Tibial nerve (tissue), 4 donors: ENCODE data around the gene NOS1. TPM values are rescaled to one million over a fixed set of nuclear protein-coding genes. Genes with fewer than 3 reads are reported as not detected.

ENCODE experiments used
- DNase-seq, 2 donors: peaks; one replicate each; pipeline ENCODE4 v3.0.0-alpha.2; 2019; ENCODE audit warnings: low spot score in 2 of 2
- H3K27ac ChIP-seq, 4 donors: fragments of 200-600 bp; sonication (generic) in 3 of 4; one replicate each; pipeline ENCODE4 v1.5.1; 2017 to 2019; ENCODE audit warnings: mild to moderate bottlenecking in 1 of 4
- H3K27me3 ChIP-seq, 2 donors: fragments of 200-600 bp; sonication (generic) in 1 of 2; one replicate each; pipeline versions ENCODE4 v1.5.1 to v1.6.0; 2017 to 2019
- H3K36me3 ChIP-seq, 3 donors: fragments of 200-600 bp; sonication (generic); one replicate each; pipeline ENCODE4 v1.5.1; 2018 to 2019
- H3K4me1 ChIP-seq, 4 donors: fragments of 200-600 bp; sonication (generic) in 3 of 4; one replicate each; pipeline ENCODE4 v1.5.1; 2017 to 2019
- H3K4me3 ChIP-seq, 4 donors: fragments of 200-600 bp; sonication (generic) in 3 of 4; one replicate each; pipeline ENCODE4 v1.5.1; 2017 to 2019; ENCODE audit warnings: mild to moderate bottlenecking in 1 of 4, moderate library complexity in 1 of 4
- H3K9me3 ChIP-seq, 4 donors: fragments of 200-600 bp; sonication (generic) in 3 of 4; one replicate each; pipeline ENCODE4 v1.5.1; 2017 to 2019
- EP300 ChIP-seq, 2 donors: sonication (generic); formaldehyde crosslinking; IDR thresholded peaks; one replicate each; pipeline ENCODE4 v1.6.1; 2017; ENCODE audit warnings: antibody characterized with exemption in 2 of 2, mild to moderate bottlenecking in 1 of 2
- POLR2A ChIP-seq, 2 donors: fragments of 450-650 bp; IDR thresholded peaks; one replicate each; pipeline ENCODE4 v1.6.1; 2017; ENCODE audit warnings: antibody characterized with exemption in 2 of 2, mild to moderate bottlenecking in 2 of 2, moderate library complexity in 2 of 2
- WGBS, 2 donors: methylation state at CpG; one replicate each; pipeline ENCODE4 v1.1.5; 2018; 5-methylcytosine and 5-hydroxymethylcytosine counted together
- total RNA-seq, 4 donors: library from RNA; depleted of rRNA; stranded (reverse); fragments of >200 nt; gene quantifications; one replicate each; pipeline ENCODE4 v1.1.0, GENCODE V29; 2016
- TF ChIP-seq, protein P1 (sequence below), 5 experiments: fragments of 200-600 bp in 3 of 5; fragments of 450-650 bp in 2 of 5; sonication (generic) in 3 of 5; IDR thresholded peaks; one replicate each; pipeline ENCODE4 v1.5.1; 2016 to 2019; ENCODE audit warnings: antibody characterized with exemption in 5 of 5, mild to moderate bottlenecking in 3 of 5, moderate library complexity in 2 of 5

Gene NOS1
- total RNA-seq, 4 donors from 2014 or later: 6.9 to 32.4 (median 28.1) TPM

DNA sequence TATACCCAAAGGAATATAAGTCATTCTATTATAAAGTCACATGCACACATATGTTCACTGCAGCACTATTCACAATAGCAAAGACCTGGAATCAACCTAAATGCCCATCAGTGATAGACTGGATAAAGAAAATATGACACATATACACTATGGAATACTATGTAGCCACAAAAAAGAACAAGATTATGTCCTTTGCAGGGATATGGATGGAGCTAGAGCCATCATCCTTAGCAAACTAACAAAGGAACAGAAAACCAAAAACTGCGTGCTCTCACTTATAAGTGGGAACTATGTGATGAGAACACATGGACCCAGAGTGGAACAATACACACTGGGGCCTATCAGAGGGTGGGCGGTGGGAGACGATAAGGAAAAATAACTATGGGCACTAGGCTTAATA is 192.4 kb downstream of the NOS1 start:
- TF ChIP-seq, protein P1, sequence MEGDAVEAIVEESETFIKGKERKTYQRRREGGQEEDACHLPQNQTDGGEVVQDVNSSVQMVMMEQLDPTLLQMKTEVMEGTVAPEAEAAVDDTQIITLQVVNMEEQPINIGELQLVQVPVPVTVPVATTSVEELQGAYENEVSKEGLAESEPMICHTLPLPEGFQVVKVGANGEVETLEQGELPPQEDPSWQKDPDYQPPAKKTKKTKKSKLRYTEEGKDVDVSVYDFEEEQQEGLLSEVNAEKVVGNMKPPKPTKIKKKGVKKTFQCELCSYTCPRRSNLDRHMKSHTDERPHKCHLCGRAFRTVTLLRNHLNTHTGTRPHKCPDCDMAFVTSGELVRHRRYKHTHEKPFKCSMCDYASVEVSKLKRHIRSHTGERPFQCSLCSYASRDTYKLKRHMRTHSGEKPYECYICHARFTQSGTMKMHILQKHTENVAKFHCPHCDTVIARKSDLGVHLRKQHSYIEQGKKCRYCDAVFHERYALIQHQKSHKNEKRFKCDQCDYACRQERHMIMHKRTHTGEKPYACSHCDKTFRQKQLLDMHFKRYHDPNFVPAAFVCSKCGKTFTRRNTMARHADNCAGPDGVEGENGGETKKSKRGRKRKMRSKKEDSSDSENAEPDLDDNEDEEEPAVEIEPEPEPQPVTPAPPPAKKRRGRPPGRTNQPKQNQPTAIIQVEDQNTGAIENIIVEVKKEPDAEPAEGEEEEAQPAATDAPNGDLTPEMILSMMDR (IDR thresholded peaks at IDR 0.05): no peak
- TF ChIP-seq EP300 (IDR thresholded peaks at IDR 0.05): no peak
- no peak for TF ChIP-seq POLR2A (IDR thresholded peaks at IDR 0.05)
- H3K9me3 ChIP-seq: no peaks in the 10 kb centered on the region
- no peaks in the 10 kb centered on the region for H3K4me1 ChIP-seq
- H3K4me3 ChIP-seq: no peak overlapping the region
- peaks cover 2 to 99% (median 28%) of the 10 kb centered on the region in 3 donors for H3K36me3 ChIP-seq
- no peak for DNase-seq
- no peaks in the 10 kb centered on the region for H3K27me3 ChIP-seq
- 93% methylated on average over 3 of the region's 3 CpGs for WGBS, 2 donors
- H3K27ac ChIP-seq: no peak overlapping the region

DNA sequence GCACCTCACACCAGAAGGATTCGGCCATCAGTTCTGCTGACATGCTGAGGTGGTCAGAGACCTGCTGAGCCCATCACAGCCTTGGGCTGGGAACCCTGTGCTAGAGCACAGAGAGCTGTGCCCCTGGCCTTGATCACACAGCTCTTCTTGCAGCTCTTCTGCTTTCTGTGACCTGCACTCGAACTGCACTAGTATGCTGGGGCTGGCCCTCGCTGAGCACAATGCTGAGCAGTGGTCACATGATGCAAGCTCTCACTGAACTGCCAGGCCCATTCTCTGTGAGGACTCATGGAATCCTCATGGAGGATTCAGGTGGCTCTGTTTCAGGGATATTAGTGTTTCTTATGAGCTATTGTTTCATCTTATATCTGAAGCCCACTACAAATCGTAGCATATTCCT is 193.7 kb downstream of the NOS1 start:
- WGBS, 2 donors: 75 to 83% methylated on average over 4 of the region's 4 CpGs
- Histone ChIP-seq H3K27me3 (no peaks in the 10 kb centered on the region), H3K9me3 (no peaks in the 10 kb centered on the region), H3K4me1 (no peaks in the 10 kb centered on the region), H3K27ac (no peak overlapping the region), H3K4me3 (no peak overlapping the region), H3K36me3 (peaks cover 2 to 99% (median 26%) of the 10 kb centered on the region in 3 donors)
- TF ChIP-seq, protein P1 (IDR thresholded peaks at IDR 0.05): no peak
- TF ChIP-seq POLR2A (IDR thresholded peaks at IDR 0.05) (no peak), EP300 (IDR thresholded peaks at IDR 0.05) (no peak)
- DNase-seq: no peak

GRCh38 chr12:117166107-117166506 is 195.3 kb downstream of the NOS1 start:
- 90 to 96% methylated on average over 4 of the region's 4 CpGs for WGBS, 2 donors
- H3K27ac ChIP-seq: no peak overlapping the region
- no peaks in the 10 kb centered on the region for H3K4me1 ChIP-seq
- peaks cover 2 to 99% (median 35%) of the 10 kb centered on the region in 3 donors for H3K36me3 ChIP-seq
- H3K4me3 ChIP-seq: no peak overlapping the region
- no peak for DNase-seq
- no peaks in the 10 kb centered on the region for H3K9me3 ChIP-seq
- TF ChIP-seq EP300 (IDR thresholded peaks at IDR 0.05): no peak
- TF ChIP-seq, protein P1 (IDR thresholded peaks at IDR 0.05): no peak
- TF ChIP-seq POLR2A (IDR thresholded peaks at IDR 0.05): no peak
- no peaks in the 10 kb centered on the region for H3K27me3 ChIP-seq

DNA sequence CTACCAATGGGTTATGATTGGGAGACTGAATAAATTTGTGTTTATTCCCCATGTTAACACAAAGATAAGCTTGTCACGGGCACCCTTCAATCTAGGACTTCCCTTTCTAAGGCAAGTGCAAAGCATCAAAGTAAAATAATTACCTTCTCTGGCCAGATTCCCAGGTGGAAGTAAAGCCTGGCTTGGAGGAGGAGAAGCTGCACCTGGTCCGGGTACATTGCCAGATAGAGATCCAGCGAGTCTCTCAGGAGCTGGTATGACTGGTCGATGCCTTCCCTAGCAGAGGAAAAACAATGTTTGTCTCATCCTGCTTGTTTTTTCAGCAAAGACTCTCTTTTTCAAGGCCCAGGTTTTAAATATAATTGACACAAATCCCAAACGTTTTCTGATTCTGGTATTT is 196.1 kb downstream of the NOS1 start:
- no peak overlapping the region for H3K27ac ChIP-seq
- WGBS, 2 donors: 80 to 85% methylated on average over 5 of the region's 5 CpGs
- no peaks in the 10 kb centered on the region for H3K4me1 ChIP-seq
- no peak for DNase-seq
- H3K27me3 ChIP-seq: no peaks in the 10 kb centered on the region
- no peaks in the 10 kb centered on the region for H3K9me3 ChIP-seq
- peaks cover 2 to 99% (median 36%) of the 10 kb centered on the region in 3 donors for H3K36me3 ChIP-seq
- TF ChIP-seq POLR2A (IDR thresholded peaks at IDR 0.05) (no peak), EP300 (IDR thresholded peaks at IDR 0.05) (no peak)
- TF ChIP-seq, protein P1 (IDR thresholded peaks at IDR 0.05): no peak
- H3K4me3 ChIP-seq: no peak overlapping the region

- peaks cover 2 to 100% (median 36%) of the 10 kb centered on the region in 3 donors for H3K36me3 ChIP-seq
- H3K4me1 ChIP-seq: no peaks in the 10 kb centered on the region
- no peak for TF ChIP-seq EP300 (IDR thresholded peaks at IDR 0.05)
- TF ChIP-seq POLR2A (IDR thresholded peaks at IDR 0.05): no peak
- TF ChIP-seq, protein P1 (IDR thresholded peaks at IDR 0.05): no peak
- 79 to 86% methylated on average over 7 of the region's 7 CpGs for WGBS, 2 donors
- H3K9me3 ChIP-seq: no peaks in the 10 kb centered on the region
- no peaks in the 10 kb centered on the region for H3K27me3 ChIP-seq
- H3K4me3 ChIP-seq: no peak overlapping the region
- H3K27ac ChIP-seq: no peak overlapping the region
- no peak for DNase-seq
Observed at GRCh38 chr12:117162633-117163032, 198.8 kb downstream of the NOS1 start.
